NK-92 (cell line): ENCODE results near the gene ZNF749.
"Not testable (repeated sequence)": the region's sequence is repeated elsewhere in the genome, so short reads cannot be mapped to it uniquely, and the experiment has no call there.

Source experiments
- DNase-seq: peaks from one replicate; lab custom pipeline; 2025; ENCODE audit not compliant: unreplicated experiment; lab: John Stamatoyannopoulos, UW

Gene ZNF749

DNA sequence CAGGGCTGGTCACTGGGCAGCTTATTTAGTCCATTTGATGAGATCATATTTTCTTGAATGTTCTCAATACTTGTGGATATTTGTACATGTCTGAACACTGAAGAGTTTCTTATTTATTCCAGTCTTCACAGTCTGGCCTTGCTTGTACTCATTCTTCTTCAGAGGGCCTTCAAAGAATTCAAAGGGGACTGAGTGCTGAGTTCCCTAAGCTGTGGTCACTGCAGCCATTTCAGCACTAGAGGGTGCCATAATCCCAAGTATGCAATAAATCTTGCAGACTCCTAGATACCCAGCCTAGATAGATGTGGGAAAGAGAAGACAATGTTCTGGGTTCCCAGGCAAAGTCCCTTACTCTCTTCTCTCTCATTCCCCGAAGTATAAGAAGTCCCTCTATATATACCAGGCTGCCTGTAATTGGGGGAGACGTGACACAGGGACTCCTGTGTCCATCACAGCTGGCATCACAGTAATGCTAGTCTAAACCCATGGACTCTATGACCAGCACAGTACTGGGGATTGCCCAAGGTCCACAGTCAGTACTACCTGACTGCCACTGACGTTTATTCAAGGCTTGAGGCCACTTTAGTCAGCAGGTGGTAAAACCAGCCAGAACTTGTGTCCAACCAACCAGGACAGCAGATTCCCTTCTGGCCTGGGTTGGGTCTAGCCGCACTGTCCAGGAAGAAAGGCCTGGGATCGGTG is 30.7 kb downstream of the ZNF749 start:
- no peak for DNase-seq

- DNase-seq = no peak
Measured at GRCh38 chr19:57466489-57466888, 31.4 kb downstream of the ZNF749 start.

DNA sequence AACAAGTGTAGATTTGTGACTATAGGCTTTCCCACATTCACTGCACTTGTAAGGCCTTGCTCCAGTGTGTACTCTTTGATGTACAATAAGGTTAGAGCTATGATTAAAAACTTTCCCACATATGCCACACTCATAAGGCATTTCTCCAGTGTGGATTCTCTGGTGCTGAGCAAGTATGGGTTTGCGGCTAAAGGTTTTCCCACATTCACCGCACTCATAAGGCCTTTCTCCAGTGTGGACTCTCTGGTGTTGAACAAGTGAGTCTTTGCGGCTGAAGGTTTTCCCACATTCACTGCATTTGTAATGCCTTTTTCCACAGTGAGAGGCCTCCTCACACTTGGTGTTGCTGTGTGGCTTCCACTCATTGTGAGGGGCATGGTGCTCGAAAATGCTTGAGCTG is 38.5 kb downstream of the ZNF749 start:
- DNase-seq = no peak

GRCh38 chr19:57477191-57478008 is 42.3 kb downstream of the ZNF749 start, which contains the start of gene ZNF772:
Gene ZNF772 (minus strand): TSS chr19:57477566. CDS start chr19:57477309, 257 bp downstream.
- DNase-seq = peak; percentile 62

DNA sequence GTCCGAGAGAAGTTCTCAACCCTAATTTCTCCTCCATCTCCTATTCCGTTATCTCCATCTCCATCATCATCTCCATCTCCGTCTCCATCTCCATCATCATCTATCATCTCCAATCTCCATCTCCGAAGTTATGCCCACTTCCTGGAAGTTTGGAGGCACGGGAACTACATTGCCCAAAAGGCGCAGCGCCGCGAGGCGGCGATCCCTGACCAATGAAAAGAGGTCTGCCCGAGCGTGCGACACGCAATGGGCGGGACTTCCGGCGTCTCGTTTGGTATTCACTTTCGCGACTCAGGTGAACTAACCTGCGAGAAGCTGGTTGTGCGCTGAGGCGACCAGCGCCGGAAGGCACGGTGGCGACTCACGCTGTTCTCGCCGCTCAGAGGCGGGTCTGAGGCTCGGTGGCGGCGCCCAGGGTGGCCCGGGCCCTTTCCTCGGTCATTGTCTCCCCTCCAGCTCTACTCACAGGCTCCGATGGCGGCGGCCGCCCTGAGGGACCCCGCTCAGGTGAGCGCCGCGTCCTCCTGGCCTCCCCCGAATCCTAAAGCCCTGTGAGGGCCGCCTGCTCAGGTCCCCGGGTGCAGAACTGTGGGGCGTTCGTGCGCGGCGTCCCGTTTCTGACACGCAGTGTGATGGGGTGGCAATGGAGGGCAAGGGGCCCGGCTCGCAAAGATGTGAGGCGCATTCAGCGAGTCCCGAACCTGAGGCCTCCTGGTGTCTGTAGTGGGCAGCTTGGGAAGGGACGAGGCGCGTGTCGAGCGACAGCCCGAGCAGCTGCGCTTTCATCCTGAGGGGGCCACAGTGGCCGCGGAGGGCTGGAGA is 52.6 kb downstream of the ZNF749 start, which contains the start of gene ZNF419:
Gene ZNF419, plus strand, starts transcription at position 274 of the 822 bp plus-strand sequence. Its CDS starts 201 bp downstream, at position 475.
- peak; percentile 23 for DNase-seq

GRCh38 chr19:57488299-57488644 is 53.1 kb downstream of the ZNF749 start:
- DNase-seq = not testable (repeated sequence)
